Spleen (tissue), 11 donors: Measurements from ENCODE around the gene FBXW7. TPM values are rescaled to one million over a fixed set of nuclear protein-coding genes. Genes with fewer than 3 reads are reported as not detected.
"Not testable (repeated sequence)": the region's sequence is repeated elsewhere in the genome, so short reads cannot be mapped to it uniquely, and the experiment has no call there.

Experiments
- DNase-seq: peaks from one replicate; pipeline ENCODE4 v3.0.0-alpha.2; 2020
- H3K27ac ChIP-seq, 8 donors: fragments of 200-600 bp; sonication (generic) in 7 of 8; 1 replicate in 4 of 8; 2 replicates in 4 of 8; pipeline versions ENCODE4 v1.5.0 to v1.8.0; 2016 to 2021; ENCODE audit warnings: inconsistent platforms in 4 of 8, mild to moderate bottlenecking in 4 of 8, moderate library complexity in 1 of 8
- H3K27me3 ChIP-seq, 7 donors: fragments of 200-600 bp; sonication (generic) in 6 of 7; replicated peaks in 1 of 7; 1 replicate in 4 of 7; 2 replicates in 3 of 7; pipeline versions ENCODE4 v1.5.0 to v1.8.0; 2016 to 2021; ENCODE audit warnings: inconsistent platforms in 3 of 7, mild to moderate bottlenecking in 1 of 7
- H3K36me3 ChIP-seq, 6 donors: fragments of 200-600 bp; sonication (generic) in 5 of 6; 1 replicate in 4 of 6; 2 replicates in 2 of 6; pipeline versions ENCODE4 v1.5.0 to v1.8.0; 2016 to 2021; ENCODE audit warnings: inconsistent platforms in 2 of 6
- H3K4me1 ChIP-seq, 6 donors: fragments of 200-600 bp; sonication (generic) in 5 of 6; 1 replicate in 3 of 6; 2 replicates in 3 of 6; pipeline versions ENCODE4 v1.5.0 to v1.8.0; 2016 to 2021; ENCODE audit warnings: inconsistent platforms in 3 of 6
- H3K4me3 ChIP-seq, 8 donors: fragments of 200-600 bp; sonication (generic) in 7 of 8; 1 replicate in 4 of 8; 2 replicates in 4 of 8; pipeline versions ENCODE4 v1.5.0 to v1.8.0; 2016 to 2021; ENCODE audit warnings: inconsistent platforms in 4 of 8, mild to moderate bottlenecking in 4 of 8, moderate library complexity in 2 of 8
- H3K9me3 ChIP-seq, 8 donors: fragments of 200-600 bp; sonication (generic) in 7 of 8; 1 replicate in 4 of 8; 2 replicates in 4 of 8; pipeline versions ENCODE4 v1.5.0 to v1.8.0; 2016 to 2021; ENCODE audit warnings: inconsistent platforms in 4 of 8
- POLR2A ChIP-seq, 3 donors: fragments of 450-650 bp; IDR thresholded peaks; one replicate each; pipeline ENCODE4 v1.5.1; 2017; ENCODE audit warnings: antibody characterized with exemption in 3 of 3, mild to moderate bottlenecking in 1 of 3
- POLR2AphosphoS5 ChIP-seq, 3 donors: sonication (generic); formaldehyde crosslinking; IDR thresholded peaks; one replicate each; pipeline ENCODE4 v1.5.1; 2017; ENCODE audit warnings: antibody characterized with exemption in 3 of 3
- WGBS, 5 donors: extraction: QIAGEN DNeasy Blood & Tissue Kit in 3 of 5; methylation state at CpG; one replicate each; pipeline versions ENCODE4 v1.1.5 to v1.1.7; 2013 to 2018; 5-methylcytosine and 5-hydroxymethylcytosine counted together
- intact Hi-C: fragments of 100-400 bp; cut with DNase I; formaldehyde crosslinking; loops from one replicate; pipeline ENCODE4 v1.15.0; 2023; ENCODE audit warnings: low total_unique reads
- polyA plus RNA-seq, 3 donors: library from polyadenylated mRNA; stranded (reverse); fragments of 200-250 nt; gene quantifications; one replicate each; pipeline ENCODE4 v1.2.1, GENCODE V29; 2013
- total RNA-seq, 7 donors: library from RNA; depleted of rRNA in 3 of 7; stranded (reverse); fragments of >200 nt in 3 of 7; fragmentation: NEBNext Ultra II Directional in 4 of 7; extraction: Animal tissue kit (Norgen Biotek cat#: 25700) in 4 of 7; gene quantifications; one replicate each; pipeline versions ENCODE4 v1.1.0 to v1.2.1, GENCODE V29; 2016 to 2021
- TF ChIP-seq, protein P1 (sequence below), 11 experiments: fragments of 200-600 bp in 7 of 11; fragments of 450-650 bp in 4 of 11; sonication (generic) in 4 of 11; IDR thresholded peaks in 8 of 11; conservative IDR thresholded peaks in 3 of 11; 1 replicate in 7 of 11; 2 replicates in 4 of 11; pipeline versions ENCODE4 v1.4.0 to v1.8.0; 2016 to 2021; ENCODE audit warnings: antibody characterized with exemption in 11 of 11, inconsistent platforms in 4 of 11, mild to moderate bottlenecking in 1 of 11
- donor health status: healthy with polysubstance abuse.
- donor health status: DM: no; HTN: no; CAD: no; lungs with moderate emphysema.
- donor health status: DM: no; HTN: no; CAD: no.
- donor health status: Bipolar disorder and iron deficiency.
- donor health status: healthy.
- donor health status: DM: no; HTN: no; CAD: no.
- donor health status: DM: yes; HTN: yes; CAD: no.

The FBXW7 gene
- total and polyA plus RNA-seq, 10 donors, result 11.5 to 140 (median 79.9) TPM

- TF ChIP-seq POLR2A (IDR thresholded peaks at IDR 0.05), result no peak
- TF ChIP-seq, protein P1, sequence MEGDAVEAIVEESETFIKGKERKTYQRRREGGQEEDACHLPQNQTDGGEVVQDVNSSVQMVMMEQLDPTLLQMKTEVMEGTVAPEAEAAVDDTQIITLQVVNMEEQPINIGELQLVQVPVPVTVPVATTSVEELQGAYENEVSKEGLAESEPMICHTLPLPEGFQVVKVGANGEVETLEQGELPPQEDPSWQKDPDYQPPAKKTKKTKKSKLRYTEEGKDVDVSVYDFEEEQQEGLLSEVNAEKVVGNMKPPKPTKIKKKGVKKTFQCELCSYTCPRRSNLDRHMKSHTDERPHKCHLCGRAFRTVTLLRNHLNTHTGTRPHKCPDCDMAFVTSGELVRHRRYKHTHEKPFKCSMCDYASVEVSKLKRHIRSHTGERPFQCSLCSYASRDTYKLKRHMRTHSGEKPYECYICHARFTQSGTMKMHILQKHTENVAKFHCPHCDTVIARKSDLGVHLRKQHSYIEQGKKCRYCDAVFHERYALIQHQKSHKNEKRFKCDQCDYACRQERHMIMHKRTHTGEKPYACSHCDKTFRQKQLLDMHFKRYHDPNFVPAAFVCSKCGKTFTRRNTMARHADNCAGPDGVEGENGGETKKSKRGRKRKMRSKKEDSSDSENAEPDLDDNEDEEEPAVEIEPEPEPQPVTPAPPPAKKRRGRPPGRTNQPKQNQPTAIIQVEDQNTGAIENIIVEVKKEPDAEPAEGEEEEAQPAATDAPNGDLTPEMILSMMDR (IDR thresholded peaks at IDR 0.05 in 8 of 11, conservative IDR thresholded peaks at IDR 0.05 in 3 of 11), result no peak
- TF ChIP-seq POLR2AphosphoS5 (IDR thresholded peaks at IDR 0.05), result no peak
- H3K4me3 ChIP-seq, result no peak overlapping the region
- no peaks in the 10 kb centered on the region for H3K9me3 ChIP-seq
- no peak for DNase-seq
- H3K36me3 ChIP-seq, result no peaks in the 10 kb centered on the region
- peak overlapping the region; percentile 44 to 84 (median 65) for H3K27ac ChIP-seq
- intact Hi-C loops, result no loop called here
- no peaks in the 10 kb centered on the region for H3K27me3 ChIP-seq
- 84 to 95% (median 89%) methylated on average over 2 of the region's 2 CpGs for WGBS, 5 donors
- H3K4me1 ChIP-seq, result peaks cover 4 to 50% (median 26%) of the 10 kb centered on the region in 6 donors
Observed at GRCh38 chr4:152554742-152555141, 18.9 kb upstream of the FBXW7 start.

- H3K9me3 ChIP-seq, DNase-seq, H3K4me3 ChIP-seq, H3K27ac ChIP-seq, H3K27me3 ChIP-seq, H3K36me3 ChIP-seq, intact Hi-C loops: not testable (repeated sequence)
- 83 to 97% (median 92%) methylated on average over 2 of the region's 2 CpGs for WGBS, 5 donors
- peaks cover 4 to 41% (median 26%) of the 10 kb centered on the region in 6 donors for H3K4me1 ChIP-seq
Observed at GRCh38 chr4:152550687-152551086, 14.8 kb upstream of the FBXW7 start.

DNA sequence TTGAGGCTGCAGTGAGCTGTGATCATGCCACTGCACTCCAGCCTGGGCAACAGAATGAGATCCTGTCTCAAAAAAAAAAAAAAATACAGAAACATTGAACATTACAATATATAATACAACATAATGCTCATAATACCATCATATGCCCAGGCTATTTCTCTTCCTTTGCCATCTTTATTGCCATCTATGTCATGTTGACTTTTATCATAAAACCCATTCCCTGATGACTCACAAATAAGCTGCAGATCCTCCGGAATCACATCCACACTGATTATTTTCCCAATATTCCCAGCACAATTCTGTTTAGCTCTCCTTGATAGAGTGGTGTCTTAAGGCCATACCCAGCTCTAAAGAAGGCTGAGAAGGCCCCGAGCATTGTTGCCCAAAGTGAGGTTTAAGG, 9.2 kb upstream of the FBXW7 start:
- Histone ChIP-seq H3K36me3 (peaks cover 0 to 6% (median 2%) of the 10 kb centered on the region in 6 donors), H3K9me3 (peaks cover 0 to 4% (median 1%) of the 10 kb centered on the region in 8 donors), H3K4me1 (peaks cover 0 to 7% (median 0%) of the 10 kb centered on the region in 6 donors), H3K4me3 (no peak overlapping the region), H3K27me3 (no peaks in the 10 kb centered on the region), H3K27ac (no peak overlapping the region)
- no peak for DNase-seq
- TF ChIP-seq, protein P1 (IDR thresholded peaks at IDR 0.05 in 8 of 11, conservative IDR thresholded peaks at IDR 0.05 in 3 of 11), result no peak
- TF ChIP-seq POLR2A (IDR thresholded peaks at IDR 0.05) (no peak), POLR2AphosphoS5 (IDR thresholded peaks at IDR 0.05) (no peak)
- WGBS, 5 donors, result 90 to 97% (median 92%) methylated on average over 2 of the region's 2 CpGs
- intact Hi-C loops, result no loop called here

- intact Hi-C loops, H3K27ac ChIP-seq, DNase-seq, H3K27me3 ChIP-seq, H3K4me3 ChIP-seq, H3K9me3 ChIP-seq: not testable (repeated sequence)
- WGBS, 5 donors, result 91 to 98% (median 95%) methylated on average over 8 of the region's 8 CpGs
- peaks cover 0 to 12% (median 7%) of the 10 kb centered on the region in 6 donors for H3K36me3 ChIP-seq
- H3K4me1 ChIP-seq, result peaks cover 0 to 13% (median 3%) of the 10 kb centered on the region in 6 donors
Observed at GRCh38 chr4:152544533-152544932, 8.6 kb upstream of the FBXW7 start.

GRCh38 chr4:152540941-152541340, 5.0 kb upstream of the FBXW7 start:
- Histone ChIP-seq H3K27me3 (no peaks in the 10 kb centered on the region), H3K27ac (no peak overlapping the region), H3K36me3 (peaks cover 0 to 17% (median 12%) of the 10 kb centered on the region in 6 donors), H3K4me3 (no peak overlapping the region), H3K4me1 (peaks cover 14 to 43% (median 29%) of the 10 kb centered on the region in 6 donors), H3K9me3 (peaks cover 0 to 11% (median 4%) of the 10 kb centered on the region in 8 donors)
- no peak for DNase-seq
- peak in 2 of 3 donors; percentile 8 to 44 for TF ChIP-seq POLR2AphosphoS5 (IDR thresholded peaks at IDR 0.05)
- TF ChIP-seq, protein P1 (IDR thresholded peaks at IDR 0.05 in 8 of 11, conservative IDR thresholded peaks at IDR 0.05 in 3 of 11), result no peak
- TF ChIP-seq POLR2A (IDR thresholded peaks at IDR 0.05), result no peak
- 90 to 97% (median 95%) methylated on average over 7 to 13 of the region's 13 CpGs for WGBS, 5 donors
- intact Hi-C loops, result no loop called here
